Activated CD4-positive, alpha-beta T cell treated with anti-CD3 and anti-CD28 coated beads, Interleukin-2, amount 10 ng/mL, durations not matched to agents 7 days and 5 days (primary cell): ENCODE results near the gene NUP93. TPM values are rescaled to one million over a fixed set of nuclear protein-coding genes. Genes with fewer than 3 reads are reported as not detected.
"Not testable (repeated sequence)": the region's sequence is repeated elsewhere in the genome, so short reads cannot be mapped to it uniquely, and the experiment has no call there.

ENCODE experiments used
- CTCF ChIA-PET: fragments of 350-600 bp; sonication (Branson Sonifier 250); formaldehyde crosslinking; loops from one replicate; lab custom pipeline; 2021; ENCODE audit warnings: antibody characterized with exemption; lab: Charles Lee
- POLR2A ChIA-PET: fragments of 350-600 bp; sonication (Branson Sonifier 250); formaldehyde crosslinking; loops from one replicate; lab custom pipeline; 2021; ENCODE audit warnings: antibody characterized with exemption; lab: Charles Lee
- DNase-seq: peaks from one replicate; pipeline ENCODE4 v3.0.0-alpha.2; 2020
- H3K27ac Mint-ChIP-seq: one replicate; pipeline ENCODE4 v1.8.0; 2021; ENCODE audit warnings: mild to moderate bottlenecking, moderate library complexity, mixed read lengths
- H3K27me3 Mint-ChIP-seq: one replicate; pipeline ENCODE4 v1.8.0; 2021; ENCODE audit warnings: mixed read lengths
- H3K36me3 Mint-ChIP-seq: one replicate; pipeline ENCODE4 v1.8.0; 2021; ENCODE audit warnings: low read depth, mixed read lengths
- H3K4me1 Mint-ChIP-seq: one replicate; pipeline ENCODE4 v1.8.0; 2021; ENCODE audit warnings: mixed read lengths
- H3K4me3 Mint-ChIP-seq: one replicate; pipeline ENCODE4 v1.8.0; 2021; ENCODE audit warnings: mild to moderate bottlenecking, moderate library complexity, mixed read lengths
- H3K9me3 Mint-ChIP-seq: one replicate; pipeline ENCODE4 v1.8.0; 2021; ENCODE audit warnings: mixed read lengths
- total RNA-seq, 2 experiments: library from RNA; stranded (reverse); gene quantifications; one replicate each; pipeline ENCODE4 v1.2.3, GENCODE V29; 2021

Gene NUP93
- total RNA-seq, 2 experiments from 2014 or later = 85.0 to 85.9 TPM

DNA sequence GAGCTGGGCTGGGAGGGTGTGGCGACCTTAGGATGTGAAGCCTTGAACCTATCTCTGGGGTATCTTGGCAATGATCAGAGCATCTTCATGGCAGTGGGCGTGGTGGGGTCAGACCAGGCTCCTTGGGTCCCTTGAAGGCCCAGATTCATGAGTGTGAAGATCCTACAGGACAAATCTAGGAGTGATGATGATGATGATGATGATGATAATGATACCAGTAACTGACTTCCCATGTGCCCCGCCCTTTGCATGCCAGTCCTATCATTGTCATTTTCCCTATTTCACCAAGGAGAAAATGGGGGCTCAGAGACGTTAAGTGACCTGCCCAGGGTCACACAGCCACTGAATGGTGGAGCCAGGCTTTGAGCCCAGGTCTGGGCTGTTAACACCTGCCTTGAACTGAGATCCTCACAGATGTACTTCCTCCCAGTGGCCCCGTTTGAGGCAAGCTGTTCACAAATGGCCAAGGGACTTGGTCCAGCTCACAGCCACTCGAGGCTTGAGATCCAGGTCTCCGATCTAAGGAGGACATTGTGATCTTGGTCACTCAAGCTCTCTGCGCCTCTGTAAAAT is 148.4 kb downstream of the NUP93 start:
- Mint-ChIP-seq H3K4me1 (no peaks in the 10 kb centered on the region), H3K9me3 (no peaks in the 10 kb centered on the region), H3K27ac (peak overlapping the region; percentile 25), H3K27me3 (no peaks in the 10 kb centered on the region), H3K4me3 (no peak overlapping the region), H3K36me3 (no peaks in the 10 kb centered on the region)
- no peak for DNase-seq
- ChIA-PET CTCF (interaction anchor here (1.7 kb wide), 1 partner anchor 76 kb away, joined by 4 read pairs; no protein-coding TSS in a partner anchor), POLR2A (no interaction called here)

DNA sequence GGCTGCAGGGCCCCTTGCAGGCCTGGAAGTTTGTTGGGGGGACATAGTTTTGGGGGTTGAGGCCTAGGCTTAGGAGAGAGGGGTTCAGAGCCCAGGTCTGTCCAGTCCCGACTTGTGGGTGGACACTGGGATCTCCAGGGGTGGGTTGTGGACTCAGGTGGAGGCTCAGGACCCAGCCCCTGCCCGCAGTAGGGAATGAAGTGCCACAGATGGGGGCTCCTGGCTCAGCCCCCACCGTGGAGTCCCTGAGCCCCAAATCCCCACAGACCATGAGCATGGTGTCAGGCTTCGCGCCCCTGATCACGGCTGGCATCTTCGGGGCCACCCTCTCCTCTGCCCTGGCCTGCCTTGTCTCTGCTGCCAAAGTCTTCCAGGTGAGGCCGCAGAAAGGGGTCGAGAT is 149.3 kb downstream of the NUP93 start:
- ChIA-PET CTCF (interaction anchor here (1.7 kb wide), 1 partner anchor 75 kb away, joined by 4 read pairs; no protein-coding TSS in a partner anchor), POLR2A (no interaction called here)
- Mint-ChIP-seq H3K4me1 (no peaks in the 10 kb centered on the region), H3K27me3 (no peaks in the 10 kb centered on the region), H3K27ac (no peak overlapping the region), H3K36me3 (no peaks in the 10 kb centered on the region), H3K9me3 (no peaks in the 10 kb centered on the region), H3K4me3 (no peak overlapping the region)
- DNase-seq = no peak

DNA sequence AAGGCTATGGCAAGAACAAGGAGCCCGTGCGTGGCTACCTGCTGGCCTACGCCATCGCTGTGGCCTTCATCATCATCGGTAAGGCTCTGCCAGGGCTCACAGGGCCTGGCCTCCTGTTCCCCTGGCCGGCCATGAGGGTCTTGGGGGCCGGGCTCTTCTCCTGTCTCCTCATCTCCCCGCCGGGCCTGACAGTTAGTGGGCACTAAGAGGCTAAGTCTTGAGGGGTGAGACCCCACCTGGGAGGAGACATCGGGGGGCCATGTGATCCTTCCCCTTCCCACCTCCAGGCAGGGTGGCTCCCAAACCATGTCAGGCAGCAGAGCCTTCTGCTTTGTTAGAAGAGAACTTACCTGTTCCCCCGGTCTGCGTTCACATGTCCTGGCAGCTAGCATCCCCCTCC is 150.2 kb downstream of the NUP93 start:
- H3K27ac Mint-ChIP-seq = no peak overlapping the region
- POLR2A ChIA-PET = no interaction called here
- H3K4me3 Mint-ChIP-seq = no peak overlapping the region

DNA sequence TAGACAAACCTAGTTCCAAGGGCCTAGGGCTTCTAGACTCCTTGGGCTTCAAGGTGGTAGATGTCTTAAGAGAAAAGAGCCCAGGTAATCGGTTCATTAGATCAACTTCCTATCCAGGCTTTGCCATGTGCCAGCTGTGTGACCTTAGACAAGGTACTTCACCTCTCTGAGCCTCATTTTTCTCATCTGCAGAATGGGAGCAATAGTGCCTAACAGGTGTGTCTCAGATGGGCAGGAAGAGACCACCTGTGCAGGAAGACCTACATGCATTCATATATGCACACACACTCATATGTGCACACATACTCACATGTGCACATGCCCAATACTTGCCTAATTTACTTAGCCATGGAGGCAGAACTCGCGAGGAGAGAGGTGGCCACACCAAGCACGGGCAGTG is 150.8 kb downstream of the NUP93 start:
- Mint-ChIP-seq H3K36me3 (no peaks in the 10 kb centered on the region), H3K27ac (no peak overlapping the region), H3K4me1 (no peaks in the 10 kb centered on the region), H3K4me3 (no peak overlapping the region), H3K9me3 (no peaks in the 10 kb centered on the region), H3K27me3 (no peaks in the 10 kb centered on the region)
- no peak for DNase-seq
- ChIA-PET CTCF (interaction anchor here (0.5 to 1.1 kb wide), 2 partner anchors 9 to 86 kb away, joined by 3 read pairs; no protein-coding TSS in a partner anchor), POLR2A (no interaction called here)

More for the DNA sequence above, 150.2 kb downstream of the NUP93 start:
- CTCF ChIA-PET = interaction anchor here (1.7 kb wide), 1 partner anchor 74 kb away, joined by 4 read pairs; no protein-coding TSS in a partner anchor
- Mint-ChIP-seq H3K9me3 (no peaks in the 10 kb centered on the region), H3K27me3 (no peaks in the 10 kb centered on the region), H3K36me3 (no peaks in the 10 kb centered on the region), H3K4me1 (no peaks in the 10 kb centered on the region)
- DNase-seq = no peak

DNA sequence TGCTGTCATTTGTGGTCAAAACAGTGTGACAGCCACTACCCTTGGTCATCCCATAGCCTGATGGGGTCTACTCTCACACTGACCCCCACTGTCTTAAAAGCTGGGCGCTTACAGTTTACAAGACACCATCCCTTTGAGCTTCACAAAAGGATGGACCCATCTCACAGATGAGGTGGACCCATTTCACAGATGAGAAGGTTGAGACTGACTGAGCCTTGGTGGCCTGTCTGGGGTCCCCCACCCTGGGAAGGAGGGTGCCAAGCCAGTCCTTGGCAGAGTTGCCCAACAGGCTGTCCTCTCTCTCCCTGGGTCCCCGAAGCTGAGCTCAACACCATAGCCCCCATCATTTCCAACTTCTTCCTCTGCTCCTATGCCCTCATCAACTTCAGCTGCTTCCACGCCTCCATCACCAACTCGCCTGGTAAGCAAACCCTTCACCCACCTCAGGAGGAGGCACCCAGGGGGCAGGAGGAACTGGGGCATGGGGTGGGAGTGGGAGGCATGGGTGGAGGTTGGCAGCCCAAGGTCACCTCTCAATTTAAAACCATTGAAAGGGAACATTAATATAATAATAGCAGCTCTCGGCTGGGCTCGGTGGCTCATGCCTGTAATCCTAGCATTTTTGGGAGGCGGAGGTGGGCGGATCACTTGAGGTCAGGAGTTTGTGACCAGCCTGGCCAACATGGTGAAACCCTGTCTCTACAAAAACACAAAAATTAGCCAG is 152.3 kb downstream of the NUP93 start:
- no peak for DNase-seq
- no peaks in the 10 kb centered on the region for H3K27me3 Mint-ChIP-seq
- H3K36me3 Mint-ChIP-seq = no peaks in the 10 kb centered on the region
- no peaks in the 10 kb centered on the region for H3K9me3 Mint-ChIP-seq
- H3K27ac Mint-ChIP-seq = no peak overlapping the region
- no peaks in the 10 kb centered on the region for H3K4me1 Mint-ChIP-seq
- ChIA-PET CTCF (interaction anchor here (0.6 to 2.8 kb wide), 5 partner anchors 11 to 265 kb away, joined by 3 to 10 read pairs (median 4); partner anchors contain the start of gene SLC12A3), POLR2A (no interaction called here)
- no peak overlapping the region for H3K4me3 Mint-ChIP-seq

DNA sequence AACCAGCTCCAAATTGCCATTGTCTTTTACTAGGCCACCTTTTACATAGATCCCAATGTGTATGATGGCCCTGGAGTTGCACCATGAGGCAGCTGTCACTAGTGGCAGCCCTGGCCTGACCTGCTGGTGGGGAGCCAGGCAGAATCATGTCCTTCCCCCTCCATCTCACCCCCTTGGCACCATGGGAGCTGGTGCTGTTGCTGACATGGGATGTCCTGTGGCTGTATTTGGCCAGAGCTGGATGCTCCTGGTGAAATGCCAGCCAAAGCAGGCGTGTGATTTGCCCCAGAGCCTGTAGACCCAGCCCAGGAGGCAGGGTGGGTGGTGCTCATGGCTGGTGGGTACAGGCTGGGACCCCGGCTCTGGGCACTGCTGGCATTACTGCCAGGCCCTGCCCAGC is 153.7 kb downstream of the NUP93 start:
- CTCF ChIA-PET = interaction anchor here (0.6 to 2.8 kb wide), 2 partner anchors 10 to 83 kb away, joined by 3 to 10 read pairs; no protein-coding TSS in a partner anchor
- no peak overlapping the region for H3K4me3 Mint-ChIP-seq
- no peaks in the 10 kb centered on the region for H3K9me3 Mint-ChIP-seq
- no peaks in the 10 kb centered on the region for H3K27me3 Mint-ChIP-seq
- no peaks in the 10 kb centered on the region for H3K4me1 Mint-ChIP-seq
- no peak overlapping the region for H3K27ac Mint-ChIP-seq
- POLR2A ChIA-PET = no interaction called here
- DNase-seq = no peak
- H3K36me3 Mint-ChIP-seq = no peaks in the 10 kb centered on the region

DNA sequence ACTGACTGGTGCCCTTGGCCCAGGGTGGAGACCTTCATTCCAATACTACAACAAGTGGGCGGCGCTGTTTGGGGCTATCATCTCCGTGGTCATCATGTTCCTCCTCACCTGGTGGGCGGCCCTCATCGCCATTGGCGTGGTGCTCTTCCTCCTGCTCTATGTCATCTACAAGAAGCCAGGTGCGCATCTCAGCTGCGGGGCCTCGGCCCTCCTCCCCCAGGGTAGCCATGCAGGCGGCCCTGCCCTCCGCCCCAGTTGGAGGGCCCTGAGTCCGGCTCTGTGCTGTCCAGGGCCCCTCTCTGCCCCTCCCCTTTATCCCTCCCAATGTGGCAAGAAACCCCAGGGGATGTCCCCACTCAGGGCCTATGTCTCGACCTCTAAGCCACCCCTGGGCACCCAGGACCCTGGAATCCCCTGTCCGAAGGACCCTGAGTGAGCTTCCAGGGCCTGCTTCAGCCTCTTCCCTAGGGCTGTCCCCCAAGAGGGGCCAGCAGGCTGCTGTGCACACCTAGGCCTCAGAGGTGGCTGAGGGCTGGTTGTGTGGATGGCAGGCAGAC is 154.2 kb downstream of the NUP93 start:
- H3K36me3 Mint-ChIP-seq = no peaks in the 10 kb centered on the region
- no peaks in the 10 kb centered on the region for H3K9me3 Mint-ChIP-seq
- ChIA-PET POLR2A (no interaction called here), CTCF (interaction anchor here (0.6 to 2.8 kb wide), 4 partner anchors 9 to 379 kb away, joined by 3 to 10 read pairs (median 3); no protein-coding TSS in a partner anchor)
- no peaks in the 10 kb centered on the region for H3K4me1 Mint-ChIP-seq
- H3K27me3 Mint-ChIP-seq = no peaks in the 10 kb centered on the region
- no peak overlapping the region for H3K27ac Mint-ChIP-seq
- no peak overlapping the region for H3K4me3 Mint-ChIP-seq
- DNase-seq = no peak

DNA sequence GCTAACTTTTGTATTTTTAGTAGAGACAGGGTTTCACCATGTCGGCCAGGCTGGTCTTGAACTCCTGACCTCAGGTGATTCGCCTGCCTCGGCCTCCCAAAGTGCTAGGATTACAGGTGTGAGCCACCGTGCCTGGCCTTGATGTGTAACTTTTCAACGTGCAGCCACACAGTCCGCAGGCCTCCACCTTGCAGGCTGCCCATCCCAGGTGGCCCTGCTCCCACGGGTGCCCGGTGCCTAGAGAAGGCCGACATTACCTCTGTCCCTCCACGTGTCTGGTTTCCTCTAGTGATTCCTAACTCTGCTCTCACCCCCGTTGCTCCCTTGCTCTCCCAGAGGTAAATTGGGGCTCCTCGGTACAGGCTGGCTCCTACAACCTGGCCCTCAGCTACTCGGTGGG is 155.0 kb downstream of the NUP93 start:
- H3K4me1 Mint-ChIP-seq, H3K36me3 Mint-ChIP-seq, H3K27ac Mint-ChIP-seq, H3K9me3 Mint-ChIP-seq, H3K4me3 Mint-ChIP-seq, H3K27me3 Mint-ChIP-seq, DNase-seq, POLR2A ChIA-PET: not testable (repeated sequence)
- CTCF ChIA-PET = interaction anchor here (1.1 to 1.3 kb wide), 2 partner anchors 17 to 380 kb away, joined by 3 read pairs; no protein-coding TSS in a partner anchor

DNA sequence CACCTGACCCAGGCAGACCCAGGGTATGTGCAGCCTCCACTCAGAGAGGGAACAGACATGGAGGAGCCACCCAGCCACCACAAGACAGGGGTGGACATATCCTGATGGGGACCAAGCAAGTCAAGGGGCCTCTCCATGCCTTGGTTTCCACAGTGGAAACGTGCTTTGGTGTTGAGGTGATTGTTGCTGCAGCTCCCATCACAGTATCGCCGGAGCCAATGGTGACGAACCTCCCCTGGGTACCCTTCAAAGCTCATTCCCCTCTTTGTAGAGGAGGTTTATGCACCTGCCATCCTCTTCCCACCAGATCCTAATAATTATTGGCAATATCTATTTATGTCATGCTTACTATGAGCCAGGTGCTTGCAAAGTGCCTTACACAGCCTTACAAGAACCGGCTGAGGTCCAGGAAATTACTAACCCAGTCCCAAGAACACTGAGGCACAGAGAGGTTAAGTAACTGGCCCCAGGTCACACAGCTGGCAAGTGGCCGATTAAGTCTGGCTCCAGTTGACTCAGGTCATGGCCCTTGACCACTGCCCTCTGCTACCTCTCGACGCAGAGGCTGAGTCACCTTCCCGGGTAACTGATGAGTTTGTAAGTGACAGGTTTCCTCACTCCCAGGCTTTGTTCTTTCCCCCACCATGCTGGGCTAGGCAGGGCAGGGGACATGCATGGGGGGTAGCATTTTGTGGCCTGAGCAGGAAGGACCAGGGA is 155.7 kb downstream of the NUP93 start:
- H3K36me3 Mint-ChIP-seq = no peaks in the 10 kb centered on the region
- POLR2A ChIA-PET = no interaction called here
- H3K4me1 Mint-ChIP-seq = no peaks in the 10 kb centered on the region
- H3K27me3 Mint-ChIP-seq = no peaks in the 10 kb centered on the region
- CTCF ChIA-PET = interaction anchor here (1.3 kb wide), 1 partner anchor 18 kb away, joined by 3 read pairs; no protein-coding TSS in a partner anchor
- no peak for DNase-seq
- H3K4me3 Mint-ChIP-seq = no peak overlapping the region
- no peaks in the 10 kb centered on the region for H3K9me3 Mint-ChIP-seq
- no peak overlapping the region for H3K27ac Mint-ChIP-seq

DNA sequence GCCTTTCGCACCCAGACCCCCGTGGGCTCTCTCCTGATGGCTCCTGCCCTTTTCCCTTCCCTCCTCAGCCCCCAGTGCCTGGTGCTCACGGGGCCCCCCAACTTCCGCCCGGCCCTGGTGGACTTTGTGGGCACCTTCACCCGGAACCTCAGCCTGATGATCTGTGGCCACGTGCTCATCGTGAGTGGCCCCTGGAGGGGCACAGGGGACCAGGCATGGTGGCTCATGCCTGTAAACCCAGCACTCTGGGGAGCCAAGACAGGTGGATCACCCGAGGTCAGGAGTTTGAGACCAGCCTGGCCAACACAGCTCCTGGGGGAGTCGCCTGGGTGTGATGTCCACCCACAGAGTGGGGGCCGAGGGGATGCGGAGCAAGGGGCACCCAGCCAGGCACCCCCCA is 156.4 kb downstream of the NUP93 start:
- ChIA-PET CTCF (no interaction called here), POLR2A (no interaction called here)
- Mint-ChIP-seq H3K27me3 (no peaks in the 10 kb centered on the region), H3K4me3 (no peak overlapping the region), H3K36me3 (no peaks in the 10 kb centered on the region), H3K4me1 (no peaks in the 10 kb centered on the region), H3K27ac (no peak overlapping the region), H3K9me3 (no peaks in the 10 kb centered on the region)
- no peak for DNase-seq

DNA sequence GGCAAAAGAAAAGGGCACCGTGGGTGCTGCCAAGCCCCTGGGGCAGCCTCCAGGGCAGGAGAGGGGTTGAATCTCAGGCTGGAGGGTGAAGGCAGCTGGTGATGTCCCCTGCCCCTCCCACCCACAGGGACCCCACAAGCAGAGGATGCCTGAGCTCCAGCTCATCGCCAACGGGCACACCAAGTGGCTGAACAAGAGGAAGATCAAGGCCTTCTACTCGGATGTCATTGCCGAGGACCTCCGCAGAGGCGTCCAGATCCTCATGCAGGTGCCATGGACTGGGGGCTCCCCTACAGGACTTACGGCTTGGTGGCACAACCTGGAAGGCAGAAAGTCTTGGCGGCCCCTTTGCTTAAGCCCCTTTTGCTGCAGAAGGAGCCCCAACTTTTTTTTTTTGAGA is 156.9 kb downstream of the NUP93 start:
- Mint-ChIP-seq H3K36me3 (no peaks in the 10 kb centered on the region), H3K27me3 (no peaks in the 10 kb centered on the region), H3K27ac (no peak overlapping the region), H3K4me1 (no peaks in the 10 kb centered on the region), H3K9me3 (no peaks in the 10 kb centered on the region), H3K4me3 (no peak overlapping the region)
- ChIA-PET POLR2A (no interaction called here), CTCF (interaction anchor here (0.7 kb wide), 1 partner anchor 25 kb away, joined by 3 read pairs; no protein-coding TSS in a partner anchor)
- DNase-seq = no peak

DNA sequence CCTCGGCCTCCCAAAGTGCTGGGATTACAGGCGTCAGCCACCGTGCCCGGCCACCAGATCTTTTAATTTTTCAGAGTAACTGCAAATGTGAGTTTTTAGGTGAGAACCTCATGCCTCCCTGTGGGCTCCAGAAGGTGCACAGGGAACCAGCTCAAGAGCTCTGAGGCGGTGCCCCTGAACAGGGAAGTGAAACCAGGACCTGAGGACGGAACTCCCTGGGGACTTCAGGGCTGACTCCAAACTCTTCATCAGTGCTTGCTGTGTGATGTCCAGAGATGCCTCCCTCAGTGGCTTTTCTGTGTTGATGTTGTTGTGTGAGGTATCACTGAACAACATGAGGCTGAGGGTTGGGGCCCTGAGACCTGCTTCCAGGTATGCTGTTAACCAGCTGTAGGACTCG is 158.9 kb downstream of the NUP93 start:
- no peak overlapping the region for H3K4me3 Mint-ChIP-seq
- no peak for DNase-seq
- ChIA-PET POLR2A (no interaction called here), CTCF (interaction anchor here (0.6 to 1.5 kb wide), 3 partner anchors 8 to 35 kb away, joined by 3 read pairs; no protein-coding TSS in a partner anchor)
- no peaks in the 10 kb centered on the region for H3K27me3 Mint-ChIP-seq
- no peaks in the 10 kb centered on the region for H3K36me3 Mint-ChIP-seq
- H3K4me1 Mint-ChIP-seq = no peaks in the 10 kb centered on the region
- H3K9me3 Mint-ChIP-seq = no peaks in the 10 kb centered on the region
- no peak overlapping the region for H3K27ac Mint-ChIP-seq
